Muscle layer of duodenum (tissue), 2 donors: Measurements from ENCODE around the gene SRRD.

Experiments used
- H3K27ac ChIP-seq: one replicate; pipeline ENCODE4 v1.7.0; 2013; ENCODE audit warnings: mild to moderate bottlenecking, low read length
- H3K27me3 ChIP-seq: one replicate; pipeline ENCODE4 v1.7.0; 2013; ENCODE audit warnings: low read depth, mild to moderate bottlenecking, control low read depth, low read length
- H3K36me3 ChIP-seq, 2 donors: one replicate each; pipeline ENCODE4 v1.7.0; 2013; ENCODE audit warnings: low read length in 2 of 2, control low read depth in 1 of 2, mild to moderate bottlenecking in 1 of 2; ENCODE audit not compliant: insufficient read depth in 2 of 2, control insufficient read depth in 1 of 2
- H3K4me1 ChIP-seq, 2 donors: one replicate each; pipeline ENCODE4 v1.7.0; 2013; ENCODE audit warnings: low read length in 2 of 2, mild to moderate bottlenecking in 2 of 2, control low read depth in 1 of 2, moderate library complexity in 1 of 2; ENCODE audit not compliant: insufficient read depth in 2 of 2, control insufficient read depth in 1 of 2
- H3K4me3 ChIP-seq, 2 donors: one replicate each; pipeline ENCODE4 v1.7.0; 2013; ENCODE audit warnings: low read length in 2 of 2, low read depth in 1 of 2, mild to moderate bottlenecking in 1 of 2
- H3K9me3 ChIP-seq, 2 donors: one replicate each; pipeline ENCODE4 v1.7.0; 2013; ENCODE audit warnings: low read length in 2 of 2, control low read depth in 1 of 2, mild to moderate bottlenecking in 1 of 2; ENCODE audit not compliant: control insufficient read depth in 1 of 2
- donor health status: healthy.

Gene SRRD

GRCh38 chr22:26541167-26541819, 57.6 kb downstream of the SRRD start:
- Histone ChIP-seq H3K4me3 (no peak overlapping the region), H3K4me1 (no peaks in the 10 kb centered on the region), H3K36me3 (peaks cover 4 to 11% of the 10 kb centered on the region in 2 donors), H3K27me3 (no peaks in the 10 kb centered on the region), H3K9me3 (no peaks in the 10 kb centered on the region), H3K27ac (no peak overlapping the region)

- Histone ChIP-seq H3K36me3 (peaks cover 4 to 11% of the 10 kb centered on the region in 2 donors), H3K27ac (no peak overlapping the region)
Observed at GRCh38 chr22:26542831-26543230, 59.2 kb downstream of the SRRD start.

More at GRCh38 chr22:26542831-26543230, 59.2 kb downstream of the SRRD start:
- H3K27me3 ChIP-seq: no peaks in the 10 kb centered on the region
- H3K4me3 ChIP-seq: no peak overlapping the region
- H3K9me3 ChIP-seq: no peaks in the 10 kb centered on the region
- no peaks in the 10 kb centered on the region for H3K4me1 ChIP-seq
